A172 (cell line): ENCODE measurements around the gene AVPR2. TPM values are rescaled to one million over a fixed set of nuclear protein-coding genes. Genes with fewer than 3 reads are reported as not detected.

Source experiments
- DNase-seq: peaks from one replicate; pipeline ENCODE4 v3.0.0-alpha.2; 2015; ENCODE audit warnings: low spot score
- total RNA-seq: library from RNA; depleted of rRNA; stranded (reverse); fragments of >200 nt; shearing (Covaris generic); gene quantifications from 2 replicates; pipeline ENCODE4 v1.2.3, GENCODE V29; 2014

Gene AVPR2
- total RNA-seq, 1 experiment from 2014 or later: 2.0 TPM

DNA sequence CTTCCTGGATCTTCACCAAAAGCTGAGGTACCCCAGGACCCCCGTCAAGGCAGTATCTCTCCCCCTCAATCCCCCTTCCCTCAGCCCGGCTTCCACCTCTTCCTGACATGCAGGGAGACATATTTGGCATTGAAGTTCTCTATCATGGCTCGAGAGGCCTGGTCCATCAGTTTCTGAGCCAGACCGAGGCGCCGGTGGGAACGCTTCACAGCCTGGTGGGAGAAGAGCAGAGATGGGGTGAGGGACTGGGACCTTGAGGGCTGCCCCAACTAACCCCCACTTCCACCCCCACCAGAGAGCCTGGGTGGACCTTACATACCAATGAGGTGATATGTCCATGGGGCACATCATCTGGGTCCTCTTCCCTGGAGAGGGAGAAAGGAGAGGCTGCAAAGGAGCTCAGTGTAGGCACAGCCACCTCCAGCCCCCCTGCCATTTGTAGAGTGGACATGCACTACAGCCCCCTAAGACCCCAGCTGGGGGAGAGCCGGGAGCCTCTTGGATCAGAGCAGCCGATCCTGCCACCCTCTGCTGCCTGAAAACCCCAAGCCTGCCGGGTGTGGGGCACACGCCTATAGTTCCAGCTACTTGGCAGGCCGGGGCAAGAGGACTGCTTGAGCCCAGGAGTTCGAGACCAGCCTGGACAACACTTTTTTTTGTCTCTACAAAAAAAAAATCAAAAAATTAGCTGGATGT is 27.9 kb downstream of the AVPR2 start:
- DNase-seq: no peak

GRCh38 chrX:153933748-153934147 is 29.3 kb downstream of the AVPR2 start:
- DNase-seq: peak; percentile 37

- DNase-seq: no peak
Measured at GRCh38 chrX:153934148-153934761, 29.8 kb downstream of the AVPR2 start.

DNA sequence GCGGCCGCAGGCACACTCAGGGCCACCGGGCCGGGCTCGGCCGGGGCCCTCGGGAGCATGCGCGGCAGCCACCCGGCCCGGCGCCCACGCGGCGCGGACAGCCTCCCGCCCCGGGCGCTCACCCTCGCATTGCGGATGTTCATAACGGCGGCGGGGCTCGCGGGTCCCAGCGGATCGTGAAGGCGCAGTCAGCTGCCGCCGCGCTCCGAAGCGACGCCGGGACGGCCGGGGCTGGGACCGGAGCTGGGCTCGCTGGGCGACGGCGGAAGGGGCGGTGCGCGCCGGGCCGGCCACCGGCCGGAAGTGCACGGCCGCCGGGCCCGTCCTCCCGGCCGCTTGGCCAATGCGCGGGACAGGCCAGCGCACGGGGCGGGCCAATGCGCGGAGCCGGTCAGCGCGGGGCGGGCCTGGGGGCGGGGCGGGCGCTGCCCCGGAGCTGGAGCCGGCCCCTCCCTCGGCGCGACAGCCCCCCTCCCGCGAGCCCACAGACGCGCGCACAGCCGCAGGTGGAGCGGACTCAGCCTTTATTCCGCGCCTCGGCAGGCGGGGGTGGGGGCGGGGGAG is 30.4 kb downstream of the AVPR2 start, which contains the start of gene NAA10:
Gene NAA10, minus strand, starts transcription at position 276 of the 564 bp plus-strand sequence. Its CDS starts 133 bp downstream, at position 143.
- peak; percentile 55 for DNase-seq

DNA sequence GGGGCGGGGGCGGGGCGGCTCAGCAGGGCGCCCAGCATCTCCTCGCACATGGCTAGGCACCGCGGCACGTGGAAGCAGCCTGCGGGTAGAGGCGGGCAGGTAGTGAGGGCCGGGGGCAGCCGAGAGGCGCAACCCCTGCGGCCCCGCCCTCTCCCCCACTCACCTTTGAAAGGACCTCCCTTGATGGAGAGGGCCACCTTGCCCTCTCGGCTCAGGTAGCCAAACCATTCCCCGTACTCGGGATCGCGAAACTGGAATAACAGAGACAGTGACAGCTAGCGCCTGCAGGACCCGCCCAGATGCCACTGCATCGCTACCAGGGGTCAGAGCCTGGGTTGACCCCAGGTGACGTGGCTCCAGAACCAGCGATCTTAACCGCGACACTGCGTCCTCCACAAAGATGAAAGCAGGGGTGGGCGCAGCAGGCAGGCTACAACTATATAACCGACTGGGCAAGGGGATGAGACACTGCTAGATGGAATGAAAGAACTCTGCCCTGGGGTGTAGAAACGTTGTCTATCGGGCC is 30.9 kb downstream of the AVPR2 start:
- DNase-seq: no peak

DNA sequence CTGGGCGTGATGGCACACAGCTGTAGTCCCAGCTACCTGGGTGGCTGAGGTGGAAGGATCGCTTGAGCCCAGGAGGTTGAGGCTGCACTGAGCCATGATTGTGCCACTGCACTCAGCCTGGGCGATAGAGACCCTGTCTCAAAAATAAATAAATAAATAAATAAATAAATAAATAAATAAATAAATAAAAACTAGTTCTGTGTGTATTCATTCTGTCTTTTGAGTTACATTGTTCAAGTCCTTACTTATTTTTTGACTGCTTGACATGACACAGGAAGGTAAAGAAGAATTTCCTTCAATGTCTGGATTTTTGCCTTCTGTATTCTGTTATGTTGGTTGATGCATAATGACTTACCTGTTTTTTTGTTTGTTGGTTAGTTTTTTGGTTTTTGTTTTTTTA is 32.6 kb downstream of the AVPR2 start:
- no peak for DNase-seq

DNA sequence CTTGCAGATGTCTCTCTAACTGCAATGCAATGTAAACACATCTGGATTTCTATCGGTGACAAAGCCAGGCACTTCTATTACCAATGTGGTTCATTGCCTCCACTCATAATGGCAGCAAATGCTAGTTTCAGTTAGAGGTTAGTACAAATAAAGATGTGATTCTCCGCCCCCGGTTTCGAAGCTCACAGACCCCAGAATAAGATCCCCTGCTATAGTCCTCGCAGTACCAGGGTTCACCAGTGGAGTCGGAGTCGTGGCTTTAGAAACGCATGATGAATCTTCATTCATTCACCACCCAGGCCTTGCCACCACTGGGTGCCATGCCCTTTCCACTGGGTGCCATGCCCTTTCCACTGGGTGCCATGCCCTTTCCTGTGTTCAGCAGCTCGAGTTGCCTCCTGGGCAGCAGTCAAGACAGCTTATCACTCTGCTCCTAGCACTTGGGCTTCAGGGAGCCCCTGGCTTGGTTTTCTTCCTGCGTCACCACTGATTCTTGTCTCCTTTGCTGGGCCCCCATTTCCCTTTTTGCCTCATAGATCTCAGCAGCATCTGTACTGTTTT is 33.8 kb downstream of the AVPR2 start:
- DNase-seq: no peak

DNA sequence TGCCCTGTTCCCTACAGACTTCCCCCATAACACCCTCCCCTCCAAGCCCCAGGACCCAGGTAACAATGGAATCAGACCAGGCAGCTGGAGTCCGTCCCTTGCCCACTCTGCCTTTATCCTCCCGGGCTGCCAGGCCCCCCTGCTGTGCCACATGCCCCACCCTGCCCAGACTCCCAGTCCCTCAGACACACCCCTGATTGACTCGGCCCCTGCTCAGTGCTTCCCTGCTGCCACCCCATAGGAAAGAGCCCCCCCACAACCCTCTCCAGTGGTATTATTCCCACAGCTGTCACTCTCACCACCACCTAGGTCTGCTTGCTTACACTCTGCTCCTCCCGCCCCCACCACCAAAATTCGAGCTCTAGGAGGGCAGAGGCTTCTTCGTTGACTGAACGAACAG is 35.1 kb downstream of the AVPR2 start:
- no peak for DNase-seq

- no peak for DNase-seq
Measured at GRCh38 chrX:153941336-153942252, 37.1 kb downstream of the AVPR2 start.

GRCh38 chrX:153944140-153944799 is 39.8 kb downstream of the AVPR2 start, which contains the start of gene RENBP:
RENBP (minus strand) TSS chrX:153944643; CDS start chrX:153944610, 33 bp downstream.
- DNase-seq: no peak

DNA sequence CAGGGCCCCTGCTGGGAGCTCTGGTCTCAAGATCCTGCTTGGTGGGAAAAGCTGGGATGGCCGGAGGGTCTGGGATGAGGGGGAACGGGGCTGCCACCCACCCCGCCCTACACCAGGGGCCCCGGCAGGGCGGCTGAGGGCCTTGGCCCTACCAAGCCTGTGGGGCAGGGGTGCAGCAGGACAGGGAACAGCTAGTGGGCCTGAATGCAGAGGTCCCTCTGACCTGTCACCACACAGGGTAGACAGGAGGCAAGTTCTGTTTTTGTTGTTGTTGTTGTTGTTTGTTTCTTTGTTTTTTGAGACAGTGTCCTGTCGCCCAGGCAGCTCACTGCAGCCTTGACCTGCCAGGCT is 40.3 kb downstream of the AVPR2 start:
- DNase-seq: no peak

- DNase-seq: no peak
Measured at GRCh38 chrX:153945956-153946943, 41.8 kb downstream of the AVPR2 start.

GRCh38 chrX:153947009-153947769 is 42.7 kb downstream of the AVPR2 start:
- peak; percentile 86 for DNase-seq

- no peak for DNase-seq
Measured at GRCh38 chrX:153948002-153948466, 43.6 kb downstream of the AVPR2 start.

GRCh38 chrX:153948847-153949805 is 44.7 kb downstream of the AVPR2 start:
- DNase-seq: no peak

DNA sequence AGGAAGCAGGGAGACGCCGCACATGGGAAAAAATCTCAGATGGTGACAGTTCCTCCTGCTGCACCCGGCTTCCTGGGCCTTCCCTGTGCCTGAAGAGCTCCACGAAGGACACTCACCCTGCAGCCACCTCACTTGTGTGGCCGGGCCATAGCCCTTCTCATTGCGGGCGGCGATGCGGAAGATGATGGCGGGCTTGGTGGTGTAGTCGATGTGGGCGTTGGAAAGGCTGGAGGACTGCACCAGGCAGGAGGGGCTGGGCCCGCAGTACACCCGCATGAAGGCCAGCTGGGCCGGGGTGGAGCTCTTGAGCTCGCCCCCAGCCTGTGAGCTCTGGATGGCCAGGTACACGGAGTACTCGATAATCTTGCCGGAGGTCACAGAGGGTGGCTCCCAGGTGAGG is 45.7 kb downstream of the AVPR2 start:
- DNase-seq: no peak

- no peak for DNase-seq
Measured at GRCh38 chrX:153951683-153952372, 47.4 kb downstream of the AVPR2 start.
